C4-2B (cell line): ENCODE results near the gene PLAAT2.

Source experiments
- CTCF ChIP-seq: fragments of 450-650 bp; conservative IDR thresholded peaks from 2 replicates; pipeline ENCODE4 v1.5.1; 2017; ENCODE audit warnings: mild to moderate bottlenecking
- ZFX ChIP-seq: fragments of 450-650 bp; IDR thresholded peaks from 2 replicates; pipeline ENCODE4 v1.6.1; 2017

- TF ChIP-seq CTCF (no peak), ZFX (no peak)
These were observed 15.0 kb downstream of the PLAAT2 start for GRCh38 chr11:63548178-63548577.
